K562 (cell line): ENCODE data around the gene F11R. TPM values are rescaled to one million over a fixed set of nuclear protein-coding genes. Genes with fewer than 3 reads are reported as not detected.

Source experiments
- ATAC-seq: fragments of 200-7000 bp; cut with Tn5 transposase; 3 replicates; pipeline ENCODE4 v1.9.1; 2020; ENCODE audit warnings: moderate library complexity
- BruUV-seq: library from RNA; stranded (reverse); fragments of 400-500 nt; replicated peaks from 2 replicates; lab custom pipeline; 2021; lab: Mats Ljungman, UMichigan
- CTCF ChIA-PET: fragments of 300-600 bp; formaldehyde crosslinking; extraction: SDS; loops from one replicate; lab custom pipeline; 2021; ENCODE audit warnings: low intra/inter-chr PET ratio; lab: Yijun Ruan, JAX
- POLR2A ChIA-PET: fragments of 300-600, 350-650 bp; sonication (Branson Sonifier 250); formaldehyde crosslinking; extraction: SDS; loops from one replicate; lab custom pipeline; 2021; ENCODE audit warnings: antibody characterized with exemption, inconsistent platforms; lab: Yijun Ruan, JAX
- DNase-seq, 4 experiments: peaks; one replicate each; pipeline versions ENCODE4 v3.0.0 to v3.0.0-alpha.2; 2011 to 2018; ENCODE audit warnings: low spot score in 3 of 4, mixed read lengths in 3 of 4; ENCODE audit errors: extremely low read depth in 1 of 4
- FAIRE-seq: peaks from 2 replicates; lab custom pipeline; 2011; peaks lifted over from hg19 to GRCh38; lab: Jason Lieb, UNC
- H2AFZ ChIP-seq: 2 replicates; pipeline ENCODE4 v1.6.0; 2011; ENCODE audit warnings: low read depth, low read length, control low read depth, inconsistent platforms
- H3K27ac ChIP-seq: fragments of 200-600 bp; 3 replicates; pipeline ENCODE4 v1.8.0; 2011; ENCODE audit warnings: low read depth, mild to moderate bottlenecking, control low read depth, inconsistent platforms, low read length, moderate library complexity, mixed read lengths; ENCODE audit errors: extremely low read depth
- H3K27me3 ChIP-seq, 2 experiments: fragments of 300-600 bp in 1 of 2; 2 replicates in 1 of 2; 3 replicates in 1 of 2; pipeline versions ENCODE4 v1.6.0 to v1.8.0; 2011; ENCODE audit warnings: inconsistent platforms in 2 of 2, low read length in 2 of 2, mild to moderate bottlenecking in 1 of 2, mixed read lengths in 1 of 2, moderate library complexity in 1 of 2; ENCODE audit not compliant: control insufficient read depth in 2 of 2, insufficient read depth in 2 of 2
- H3K36me3 ChIP-seq: fragments of 300-600 bp; 3 replicates; pipeline ENCODE4 v1.8.0; 2011; ENCODE audit warnings: mild to moderate bottlenecking, low read length, inconsistent platforms; ENCODE audit not compliant: control insufficient read depth, insufficient read depth
- H3K4me1 ChIP-seq, 2 experiments: fragments of 200-600 bp in 1 of 2; replicated peaks in 1 of 2; 2 replicates in 1 of 2; 3 replicates in 1 of 2; pipeline versions ENCODE4 v1.5.1 to v1.8.0; 2011; ENCODE audit warnings: inconsistent platforms in 2 of 2, low read length in 2 of 2, mild to moderate bottlenecking in 1 of 2, mixed read lengths in 1 of 2, moderate library complexity in 1 of 2; ENCODE audit not compliant: control insufficient read depth in 2 of 2, insufficient read depth in 2 of 2
- H3K4me2 ChIP-seq: 2 replicates; pipeline ENCODE4 v1.6.1; 2011; ENCODE audit warnings: low read length, control low read depth, inconsistent platforms, mixed read lengths; ENCODE audit not compliant: insufficient read depth
- H3K4me3 ChIP-seq: fragments of 200-600 bp; sonication (generic), shearing (Covaris generic); 2 replicates; pipeline ENCODE4 v1.5.1; 2016; ENCODE audit warnings: control low read depth, inconsistent platforms
- H3K79me2 ChIP-seq: fragments of 200-600 bp; 3 replicates; pipeline ENCODE4 v1.8.0; 2011; ENCODE audit warnings: low read length, inconsistent platforms; ENCODE audit not compliant: control insufficient read depth, insufficient read depth
- H3K9ac ChIP-seq, 2 experiments: 2 replicates each; pipeline versions ENCODE4 v1.6.0 to v1.6.1; 2011; ENCODE audit warnings: low read depth in 2 of 2, low read length in 2 of 2, control low read depth in 1 of 2, inconsistent platforms in 1 of 2, mild to moderate bottlenecking in 1 of 2, mixed read lengths in 1 of 2; ENCODE audit not compliant: insufficient read depth in 1 of 2
- H3K9me1 ChIP-seq: one replicate; pipeline ENCODE4 v1.6.0; 2011; ENCODE audit warnings: inconsistent platforms, mild to moderate bottlenecking, low read length, moderate library complexity; ENCODE audit not compliant: control insufficient read depth, insufficient read depth
- H3K9me3 ChIP-seq: replicated peaks from 2 replicates; pipeline ENCODE4 v1.5.1; 2011; ENCODE audit warnings: low read depth, low read length, inconsistent platforms; ENCODE audit not compliant: control insufficient read depth, insufficient read depth
- H4K20me1 ChIP-seq: replicated peaks from 2 replicates; pipeline ENCODE4 v1.6.1; 2011; ENCODE audit warnings: low read length, inconsistent platforms, mixed read lengths; ENCODE audit not compliant: control insufficient read depth, insufficient read depth
- BRF1 ChIP-seq: IDR thresholded peaks from 3 replicates; pipeline ENCODE4 v1.6.1; 2011; ENCODE audit warnings: borderline replicate concordance, mild to moderate bottlenecking; ENCODE audit not compliant: insufficient read length; ENCODE audit errors: extremely low read depth
- CBX5 ChIP-seq: IDR thresholded peaks from 2 replicates; pipeline ENCODE4 v1.6.1; 2014; ENCODE audit warnings: low read depth, borderline replicate concordance
- FUS ChIP-seq: fragments of 200-400 bp; formaldehyde crosslinking; optimal IDR thresholded peaks from 2 replicates; pipeline ENCODE3; 2017; ENCODE audit warnings: low read depth, low read length
- STAT5B ChIP-seq: fragments of 250-450 bp; sonication (Bioruptor Pico); IDR thresholded peaks from 2 replicates; pipeline ENCODE4 v1.8.0; 2021; ENCODE audit warnings: mild to moderate bottlenecking, inconsistent platforms
- SUPT5H ChIP-seq: fragments of 450-650 bp; IDR thresholded peaks from 2 replicates; pipeline ENCODE4 v1.6.1; 2016
- TAF1 ChIP-seq: IDR thresholded peaks from 2 replicates; pipeline ENCODE4 v1.6.1; 2011; ENCODE audit warnings: mild to moderate bottlenecking, low read length, moderate library complexity; ENCODE audit not compliant: insufficient read depth, control insufficient read depth, severe bottlenecking; ENCODE audit errors: extremely low read depth
- TAF9B ChIP-seq: fragments of 450-650 bp; IDR thresholded peaks from 2 replicates; pipeline ENCODE4 v1.6.1; 2018; ENCODE audit warnings: mild to moderate bottlenecking; ENCODE audit not compliant: partially characterized antibody
- TRIM24 ChIP-seq, 2 experiments: fragments of 450-650 bp; IDR thresholded peaks; 2 replicates each; pipeline ENCODE4 v1.6.1; 2016
- ZC3H11A ChIP-seq: IDR thresholded peaks from 2 replicates; pipeline ENCODE4 v1.6.1; 2012; ENCODE audit warnings: low read depth, low read length, improper control_type of control experiment
- ZNF121 ChIP-seq: sonication (generic); formaldehyde crosslinking; conservative IDR thresholded peaks from 2 replicates; pipeline ENCODE4 v1.8.0; 2022; ENCODE audit warnings: missing genetic modification reagents
- ZNF212 ChIP-seq: fragments of 450-650 bp; formaldehyde crosslinking; IDR thresholded peaks from 2 replicates; pipeline ENCODE4 v1.4.0; 2020; ENCODE audit warnings: mild to moderate bottlenecking
- WGBS: fragments of 100-300 bp; shearing (Covaris generic); methylation state at CpG from one replicate; pipeline ENCODE4 v1.1.6; 2016; ENCODE audit warnings: low coverage, mixed read lengths; ENCODE audit not compliant: insufficient coverage; ENCODE audit errors: missing lambda C conversion rate; 5-methylcytosine and 5-hydroxymethylcytosine counted together
- in situ Hi-C: fragments of 300-500 bp; cut with MboI; formaldehyde crosslinking; loops from 4 replicates; pipeline ENCODE4 v1.15.0; 2018; ENCODE audit warnings: inconsistent platforms, mixed read lengths
- intact Hi-C: fragments of 100-400 bp; cut with micrococcal nuclease; formaldehyde crosslinking; loops from 2 replicates; pipeline ENCODE4 v1.14.2; 2022
- polyA plus RNA-seq, 8 experiments: library from polyadenylated mRNA; depleted of rRNA in 4 of 8; stranded (reverse) in 5 of 8; unstranded in 3 of 8; fragments of >200 nt; fragmentation: Nextera tagmentation in 2 of 8; fragmentation: Illumina TruSeq in 1 of 8; extraction: Ambion mirVana in 2 of 8; extraction: Trizol in 1 of 8; gene quantifications; 2 replicates each; pipeline versions ENCODE4 v1.2.1 to v1.2.3, GENCODE V29; 2011 to 2014; ENCODE audit warnings: inconsistent platforms in 1 of 8, missing spikeins in 1 of 8
- total RNA-seq, 7 experiments: library from RNA; depleted of rRNA in 6 of 7; stranded (reverse); fragments of >200 nt in 6 of 7; fragmentation: Illumina TruSeq in 2 of 7; extraction: Trizol in 2 of 7; gene quantifications; 2 replicates each; pipeline versions ENCODE4 v1.2.1 to v1.2.3, GENCODE V29; 2011 to 2021; ENCODE audit warnings: low replicate concordance in 1 of 7
- TF ChIP-seq, protein P1 (sequence below): sonication (generic); formaldehyde crosslinking; IDR thresholded peaks from 2 replicates; pipeline ENCODE4 v1.8.0; 2022; ENCODE audit warnings: mild to moderate bottlenecking, missing genetic modification reagents
- TF ChIP-seq, protein P2 (sequence below): fragments of 450-650 bp; IDR thresholded peaks from 2 replicates; pipeline ENCODE4 v1.6.1; 2018; ENCODE audit not compliant: partially characterized antibody
- TF ChIP-seq, protein P3 (sequence below), 2 experiments: IDR thresholded peaks; 2 replicates each; pipeline ENCODE4 v1.6.1; 2011; ENCODE audit warnings: borderline replicate concordance in 1 of 2, control low read depth in 1 of 2, low read depth in 1 of 2, low read length in 1 of 2, mild to moderate bottlenecking in 1 of 2, mixed read lengths in 1 of 2, moderate library complexity in 1 of 2; ENCODE audit not compliant: insufficient read depth in 1 of 2, insufficient read length in 1 of 2, poor library complexity in 1 of 2, severe bottlenecking in 1 of 2; ENCODE audit errors: extremely low read depth in 1 of 2
- TF ChIP-seq, protein P4 (sequence below): fragments of 450-650 bp; IDR thresholded peaks from 2 replicates; pipeline ENCODE4 v1.6.1; 2018; ENCODE audit warnings: mild to moderate bottlenecking, low read depth; ENCODE audit not compliant: partially characterized antibody

The F11R gene
- total and polyA plus RNA-seq, 9 of the 15 experiments (the other 6 are each of a cell fraction or from before 2014, with no cell fraction given) = 27.4 to 187 (median 52.5) TPM

DNA sequence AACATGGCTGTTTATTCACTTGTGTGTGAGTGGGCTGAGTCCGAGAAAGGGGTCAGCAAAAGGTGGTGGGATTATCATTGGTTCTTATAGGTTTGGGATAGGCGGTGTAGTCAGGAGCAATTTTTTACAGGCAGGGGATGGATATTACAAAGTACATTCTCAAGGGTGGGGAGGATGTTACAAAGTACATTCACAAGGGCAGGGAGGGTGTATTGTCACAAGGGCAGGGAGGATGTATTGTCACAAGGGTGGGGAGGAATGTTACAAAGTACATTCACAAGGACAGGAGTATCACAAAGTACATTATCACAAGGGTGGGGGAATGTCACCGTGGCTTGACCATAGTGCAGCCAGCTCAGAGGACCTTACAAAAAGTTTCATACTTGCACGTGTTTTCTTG, 35.2 kb downstream of the F11R start:
- no peak overlapping the region for H3K9ac ChIP-seq
- no peak for FAIRE-seq
- in situ Hi-C loops (no loop called here), intact Hi-C loops (no loop called here)
- ChIA-PET POLR2A (no interaction called here), CTCF (interaction anchor here (0.7 kb wide), 1 partner anchor 14 kb away, joined by 10 read pairs; no protein-coding TSS in a partner anchor)
- no peaks in the 10 kb centered on the region for H3K79me2 ChIP-seq
- no peaks in the 10 kb centered on the region for H3K9me1 ChIP-seq
- WGBS = 29% methylated on average over 4 of the region's 4 CpGs
- no peak for ATAC-seq
- H3K27me3 ChIP-seq = peaks cover 0 to 8% of the 10 kb centered on the region in 2 experiments; a peak in 2 of 5 replicates
- H2AFZ ChIP-seq = no peak overlapping the region
- H3K4me1 ChIP-seq = peaks cover 4 to 7% of the 10 kb centered on the region in 2 experiments; a peak in 4 of 5 replicates
- no peaks in the 10 kb centered on the region for H3K36me3 ChIP-seq
- no peak overlapping the region for H3K27ac ChIP-seq
- BruUV-seq = no TSS peak
- no peaks in the 10 kb centered on the region; the same call in 1 of the 2 replicates for H3K9me3 ChIP-seq
- H3K4me3 ChIP-seq = no peak overlapping the region
- H4K20me1 ChIP-seq = 0 out of 2 replicates have a peak, but pooled peaks cover 3% of the 10 kb centered on the region
- H3K4me2 ChIP-seq = no peak overlapping the region
- no peak for DNase-seq
- TF ChIP-seq, protein P1, sequence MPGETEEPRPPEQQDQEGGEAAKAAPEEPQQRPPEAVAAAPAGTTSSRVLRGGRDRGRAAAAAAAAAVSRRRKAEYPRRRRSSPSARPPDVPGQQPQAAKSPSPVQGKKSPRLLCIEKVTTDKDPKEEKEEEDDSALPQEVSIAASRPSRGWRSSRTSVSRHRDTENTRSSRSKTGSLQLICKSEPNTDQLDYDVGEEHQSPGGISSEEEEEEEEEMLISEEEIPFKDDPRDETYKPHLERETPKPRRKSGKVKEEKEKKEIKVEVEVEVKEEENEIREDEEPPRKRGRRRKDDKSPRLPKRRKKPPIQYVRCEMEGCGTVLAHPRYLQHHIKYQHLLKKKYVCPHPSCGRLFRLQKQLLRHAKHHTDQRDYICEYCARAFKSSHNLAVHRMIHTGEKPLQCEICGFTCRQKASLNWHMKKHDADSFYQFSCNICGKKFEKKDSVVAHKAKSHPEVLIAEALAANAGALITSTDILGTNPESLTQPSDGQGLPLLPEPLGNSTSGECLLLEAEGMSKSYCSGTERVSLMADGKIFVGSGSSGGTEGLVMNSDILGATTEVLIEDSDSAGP (CRISPR knock-in tag) = no peak
- TF ChIP-seq, protein P2, sequence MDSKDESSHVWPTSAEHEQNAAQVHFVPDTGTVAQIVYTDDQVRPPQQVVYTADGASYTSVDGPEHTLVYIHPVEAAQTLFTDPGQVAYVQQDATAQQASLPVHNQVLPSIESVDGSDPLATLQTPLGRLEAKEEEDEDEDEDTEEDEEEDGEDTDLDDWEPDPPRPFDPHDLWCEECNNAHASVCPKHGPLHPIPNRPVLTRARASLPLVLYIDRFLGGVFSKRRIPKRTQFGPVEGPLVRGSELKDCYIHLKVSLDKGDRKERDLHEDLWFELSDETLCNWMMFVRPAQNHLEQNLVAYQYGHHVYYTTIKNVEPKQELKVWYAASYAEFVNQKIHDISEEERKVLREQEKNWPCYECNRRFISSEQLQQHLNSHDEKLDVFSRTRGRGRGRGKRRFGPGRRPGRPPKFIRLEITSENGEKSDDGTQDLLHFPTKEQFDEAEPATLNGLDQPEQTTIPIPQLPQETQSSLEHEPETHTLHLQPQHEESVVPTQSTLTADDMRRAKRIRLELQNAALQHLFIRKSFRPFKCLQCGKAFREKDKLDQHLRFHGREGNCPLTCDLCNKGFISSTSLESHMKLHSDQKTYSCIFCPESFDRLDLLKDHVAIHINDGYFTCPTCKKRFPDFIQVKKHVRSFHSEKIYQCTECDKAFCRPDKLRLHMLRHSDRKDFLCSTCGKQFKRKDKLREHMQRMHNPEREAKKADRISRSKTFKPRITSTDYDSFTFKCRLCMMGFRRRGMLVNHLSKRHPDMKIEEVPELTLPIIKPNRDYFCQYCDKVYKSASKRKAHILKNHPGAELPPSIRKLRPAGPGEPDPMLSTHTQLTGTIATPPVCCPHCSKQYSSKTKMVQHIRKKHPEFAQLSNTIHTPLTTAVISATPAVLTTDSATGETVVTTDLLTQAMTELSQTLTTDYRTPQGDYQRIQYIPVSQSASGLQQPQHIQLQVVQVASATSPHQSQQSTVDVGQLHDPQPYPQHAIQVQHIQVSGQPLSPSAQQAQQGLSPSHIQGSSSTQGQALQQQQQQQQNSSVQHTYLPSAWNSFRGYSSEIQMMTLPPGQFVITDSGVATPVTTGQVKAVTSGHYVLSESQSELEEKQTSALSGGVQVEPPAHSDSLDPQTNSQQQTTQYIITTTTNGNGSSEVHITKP = no peak
- TF ChIP-seq BRF1 (no peak), CBX5 (peak; percentile 91; the same call in 1 of the 2 replicates), ZNF212 (CRISPR knock-in tag) (no peak), SUPT5H (no peak), TRIM24 (IDR thresholded peaks at IDR 0.05) (peak in 1 of 2 experiments; percentile 55; a peak in 1 of 4 replicates), FUS (no peak), TAF1 (no peak), ZC3H11A (no peak), ZNF121 (CRISPR knock-in tag) (no peak), STAT5B (CRISPR knock-in tag) (no peak), TAF9B (no peak)
- TF ChIP-seq, protein P3, sequence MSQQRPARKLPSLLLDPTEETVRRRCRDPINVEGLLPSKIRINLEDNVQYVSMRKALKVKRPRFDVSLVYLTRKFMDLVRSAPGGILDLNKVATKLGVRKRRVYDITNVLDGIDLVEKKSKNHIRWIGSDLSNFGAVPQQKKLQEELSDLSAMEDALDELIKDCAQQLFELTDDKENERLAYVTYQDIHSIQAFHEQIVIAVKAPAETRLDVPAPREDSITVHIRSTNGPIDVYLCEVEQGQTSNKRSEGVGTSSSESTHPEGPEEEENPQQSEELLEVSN (IDR thresholded peaks at IDR 0.05; ENCODE audit: borderline replicate concordance in 1 of 2, extremely low read depth in 1 of 2, insufficient read depth in 1 of 2, insufficient read length in 1 of 2, low read depth in 1 of 2, low read length in 1 of 2, poor library complexity in 1 of 2, severe bottlenecking in 1 of 2) = no peak
- TF ChIP-seq, protein P4, sequence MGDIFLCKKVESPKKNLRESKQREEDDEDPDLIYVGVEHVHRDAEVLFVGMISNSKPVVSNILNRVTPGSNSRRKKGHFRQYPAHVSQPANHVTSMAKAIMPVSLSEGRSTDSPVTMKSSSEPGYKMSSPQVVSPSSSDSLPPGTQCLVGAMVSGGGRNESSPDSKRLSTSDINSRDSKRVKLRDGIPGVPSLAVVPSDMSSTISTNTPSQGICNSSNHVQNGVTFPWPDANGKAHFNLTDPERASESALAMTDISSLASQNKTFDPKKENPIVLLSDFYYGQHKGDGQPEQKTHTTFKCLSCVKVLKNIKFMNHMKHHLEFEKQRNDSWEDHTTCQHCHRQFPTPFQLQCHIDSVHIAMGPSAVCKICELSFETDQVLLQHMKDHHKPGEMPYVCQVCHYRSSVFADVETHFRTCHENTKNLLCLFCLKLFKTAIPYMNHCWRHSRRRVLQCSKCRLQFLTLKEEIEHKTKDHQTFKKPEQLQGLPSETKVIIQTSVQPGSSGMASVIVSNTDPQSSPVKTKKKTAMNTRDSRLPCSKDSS = peak; percentile 33
